Peyer's patch (tissue), 4 donors: ENCODE measurements around the gene RBM17. TPM values are rescaled to one million over a fixed set of nuclear protein-coding genes. Genes with fewer than 3 reads are reported as not detected.
"Not testable (repeated sequence)": the region's sequence is repeated elsewhere in the genome, so short reads cannot be mapped to it uniquely, and the experiment has no call there.

Experiments used
- DNase-seq, 3 donors: peaks; one replicate each; pipeline ENCODE4 v3.0.0-alpha.2; 2017 to 2019
- H3K27ac ChIP-seq, 4 donors: fragments of 200-600 bp; sonication (generic); one replicate each; pipeline ENCODE4 v1.5.1; 2016 to 2019
- H3K27me3 ChIP-seq, 2 donors: fragments of 200-600 bp; sonication (generic); one replicate each; pipeline ENCODE4 v1.5.1; 2019
- H3K36me3 ChIP-seq, 3 donors: fragments of 200-600 bp; sonication (generic); one replicate each; pipeline ENCODE4 v1.5.1; 2016 to 2019
- H3K4me1 ChIP-seq, 4 donors: fragments of 200-600 bp; sonication (generic); one replicate each; pipeline ENCODE4 v1.5.1; 2016 to 2019
- H3K4me3 ChIP-seq, 4 donors: fragments of 200-600 bp; sonication (generic); 1 replicate in 3 of 4; 2 replicates in 1 of 4; pipeline ENCODE4 v1.5.1; 2016 to 2019; ENCODE audit warnings: mild to moderate bottlenecking in 1 of 4
- H3K9me3 ChIP-seq, 4 donors: fragments of 200-600 bp; sonication (generic); one replicate each; pipeline ENCODE4 v1.5.1; 2016 to 2019; ENCODE audit warnings: mild to moderate bottlenecking in 1 of 4
- CTCF ChIP-seq, 6 experiments: fragments of 450-650 bp in 4 of 6; fragments of 200-600 bp in 2 of 6; sonication (generic) in 1 of 6; IDR thresholded peaks; one replicate each; pipeline ENCODE4 v1.5.1; 2017 to 2019; ENCODE audit warnings: antibody characterized with exemption in 6 of 6, mild to moderate bottlenecking in 3 of 6, moderate library complexity in 1 of 6
- POLR2A ChIP-seq, 2 donors: fragments of 450-650 bp; IDR thresholded peaks; one replicate each; pipeline ENCODE4 v1.5.1; 2017; ENCODE audit warnings: antibody characterized with exemption in 2 of 2, mild to moderate bottlenecking in 2 of 2, moderate library complexity in 2 of 2
- total RNA-seq, 4 donors: library from RNA; depleted of rRNA; stranded (reverse); fragments of >200 nt; gene quantifications; one replicate each; pipeline ENCODE4 v1.1.0, GENCODE V29; 2016

RBM17 gene
- total RNA-seq, 4 donors from 2014 or later: 66.4 to 166 (median 101) TPM

DNA sequence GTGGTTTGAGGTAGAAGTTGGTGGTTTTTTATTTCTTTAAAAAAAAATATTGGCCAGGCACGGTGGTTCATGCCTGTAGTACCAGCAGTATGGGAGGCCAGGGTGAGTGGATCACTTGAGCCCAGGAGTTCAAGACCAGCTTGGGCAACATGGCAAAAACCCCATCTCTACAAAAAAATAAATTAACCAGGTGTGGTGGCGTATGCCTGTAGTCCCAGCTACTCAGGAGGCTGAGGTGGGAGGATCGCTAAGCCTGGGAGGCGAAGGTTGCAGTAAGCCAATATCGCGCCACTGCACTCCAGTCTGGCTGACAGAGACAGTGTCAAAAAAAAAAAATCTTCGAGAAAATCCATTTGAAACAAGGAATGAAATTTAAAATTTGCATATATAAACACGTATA, 27.8 kb upstream of the RBM17 start:
- H3K4me1 ChIP-seq: peaks cover 0 to 7% (median 0%) of the 10 kb centered on the region in 4 donors
- H3K27me3 ChIP-seq: no peaks in the 10 kb centered on the region
- no peaks in the 10 kb centered on the region for H3K9me3 ChIP-seq
- H3K27ac ChIP-seq: peak overlapping the region in 1 of 4 donors; percentile 78
- TF ChIP-seq CTCF (IDR thresholded peaks at IDR 0.05) (no peak), POLR2A (IDR thresholded peaks at IDR 0.05) (no peak)
- H3K36me3 ChIP-seq: no peaks in the 10 kb centered on the region
- DNase-seq: peak in 2 of 3 donors; percentile 18 to 40
- peak overlapping the region; percentile 17 to 49 (median 42) for H3K4me3 ChIP-seq

- Histone ChIP-seq H3K36me3 (no peaks in the 10 kb centered on the region), H3K4me3 (peak within 1 kb of the TSS; percentile 34 to 49 (median 42)), H3K4me1 (peaks cover 0 to 5% (median 0%) of the 10 kb centered on the region in 4 donors), H3K9me3 (no peaks in the 10 kb centered on the region), H3K27me3 (no peaks in the 10 kb centered on the region), H3K27ac (peak within 1 kb of the TSS; percentile 48 to 78 (median 55))
- TF ChIP-seq CTCF (IDR thresholded peaks at IDR 0.05): no peak
- peak; percentile 28 to 43 for TF ChIP-seq POLR2A (IDR thresholded peaks at IDR 0.05)
- DNase-seq: peak in 2 of 3 donors; percentile 78 to 85
Observed at GRCh38 chr10:6062101-6062771, 26.6 kb upstream of the RBM17 start, which contains the start of gene IL2RA. Gene IL2RA, minus strand, starts transcription at chr10:6062367. Its CDS starts 216 bp downstream, at chr10:6062151.

- no peak overlapping the region for H3K27ac ChIP-seq
- TF ChIP-seq CTCF (IDR thresholded peaks at IDR 0.05) (no peak), POLR2A (IDR thresholded peaks at IDR 0.05) (no peak)
- DNase-seq: peak in 1 of 3 donors; percentile 34
- H3K4me1 ChIP-seq: peaks cover 0 to 10% (median 3%) of the 10 kb centered on the region in 4 donors
- H3K27me3 ChIP-seq: no peaks in the 10 kb centered on the region
- H3K9me3 ChIP-seq: no peaks in the 10 kb centered on the region
- H3K4me3 ChIP-seq: no peak overlapping the region
- no peaks in the 10 kb centered on the region for H3K36me3 ChIP-seq
Observed at GRCh38 chr10:6064119-6064518, 24.7 kb upstream of the RBM17 start.

GRCh38 chr10:6064726-6065125, 24.1 kb upstream of the RBM17 start:
- not testable (repeated sequence) for H3K27me3 ChIP-seq, H3K36me3 ChIP-seq, H3K4me3 ChIP-seq, DNase-seq, H3K27ac ChIP-seq, H3K9me3 ChIP-seq
- peaks cover 0 to 10% (median 3%) of the 10 kb centered on the region in 4 donors for H3K4me1 ChIP-seq

DNA sequence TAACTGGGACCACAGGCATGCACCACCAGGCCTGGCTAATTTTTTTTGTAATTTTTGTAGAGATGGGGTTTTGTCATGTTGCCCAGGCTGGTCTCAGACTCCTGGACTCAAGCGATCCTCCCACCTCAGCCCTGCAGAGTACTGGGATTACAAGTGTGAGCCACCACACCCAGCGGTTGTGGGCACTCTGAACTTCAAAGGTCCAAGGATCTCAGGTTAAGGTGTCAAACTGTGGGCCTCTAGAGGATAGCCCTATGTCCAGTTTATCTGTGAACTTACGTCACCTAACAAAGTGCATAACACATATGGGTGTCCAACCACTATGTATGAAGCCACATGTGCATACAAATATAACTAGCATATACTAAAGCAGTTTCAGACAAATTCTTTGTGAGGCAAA, 23.4 kb upstream of the RBM17 start:
- no peak for TF ChIP-seq POLR2A (IDR thresholded peaks at IDR 0.05)
- TF ChIP-seq CTCF (IDR thresholded peaks at IDR 0.05): no peak
- peak overlapping the region in 2 of 4 donors; percentile 1 to 49 for H3K27ac ChIP-seq
- H3K27me3 ChIP-seq: no peaks in the 10 kb centered on the region
- no peak overlapping the region for H3K4me3 ChIP-seq
- DNase-seq: peak in 2 of 3 donors; percentile 14 to 26
- H3K4me1 ChIP-seq: peaks cover 0 to 6% (median 3%) of the 10 kb centered on the region in 4 donors
- no peaks in the 10 kb centered on the region for H3K9me3 ChIP-seq
- H3K36me3 ChIP-seq: no peaks in the 10 kb centered on the region

GRCh38 chr10:6065835-6066234, 23.0 kb upstream of the RBM17 start:
- Histone ChIP-seq H3K9me3 (no peaks in the 10 kb centered on the region), H3K4me3 (no peak overlapping the region), H3K36me3 (no peaks in the 10 kb centered on the region), H3K27ac (peak overlapping the region in 3 of 4 donors; percentile 2 to 54 (median 34)), H3K27me3 (no peaks in the 10 kb centered on the region), H3K4me1 (peaks cover 0 to 10% (median 3%) of the 10 kb centered on the region in 4 donors)
- peak in 2 of 3 donors; percentile 8 to 43 for DNase-seq
- TF ChIP-seq POLR2A (IDR thresholded peaks at IDR 0.05) (no peak), CTCF (IDR thresholded peaks at IDR 0.05) (no peak)
